GM12864 (cell line): ENCODE results near the gene MAP4K5.
"Not testable (repeated sequence)": the region's sequence is repeated elsewhere in the genome, so short reads cannot be mapped to it uniquely, and the experiment has no call there.

ENCODE experiments used
- DNase-seq: peaks from one replicate; pipeline ENCODE4 v3.0.0-alpha.2; 2011; ENCODE audit warnings: low read depth
- H3K4me3 ChIP-seq: 2 replicates; pipeline ENCODE4 v1.5.1; 2011; ENCODE audit warnings: mild to moderate bottlenecking, low read depth, low read length, control low read depth
- TF ChIP-seq, protein P1 (sequence below): IDR thresholded peaks from 2 replicates; pipeline ENCODE4 v1.5.1; 2011; ENCODE audit warnings: low read depth, mild to moderate bottlenecking, moderate library complexity, low read length, control low read depth, inconsistent platforms; ENCODE audit errors: missing control alignments

The MAP4K5 gene

DNA sequence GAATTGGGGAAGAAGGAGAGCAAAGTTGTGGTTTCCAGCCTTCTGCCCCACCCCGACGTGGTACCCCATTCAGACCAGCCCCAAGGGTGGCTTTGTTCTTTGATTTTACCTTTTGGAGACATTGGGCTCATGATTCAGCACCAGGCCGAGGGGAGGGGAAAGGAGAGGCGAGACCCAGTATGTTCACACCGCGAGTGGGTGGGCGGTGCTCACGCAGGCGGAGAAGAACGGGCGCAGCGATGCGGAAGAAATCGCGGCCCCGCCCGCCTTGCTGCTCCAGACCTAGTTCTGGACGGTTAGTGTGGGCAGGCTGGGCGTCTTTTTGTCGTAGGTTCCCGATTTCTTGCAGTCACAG lies 28.5 kb upstream of the MAP4K5 start:
- TF ChIP-seq, protein P1, sequence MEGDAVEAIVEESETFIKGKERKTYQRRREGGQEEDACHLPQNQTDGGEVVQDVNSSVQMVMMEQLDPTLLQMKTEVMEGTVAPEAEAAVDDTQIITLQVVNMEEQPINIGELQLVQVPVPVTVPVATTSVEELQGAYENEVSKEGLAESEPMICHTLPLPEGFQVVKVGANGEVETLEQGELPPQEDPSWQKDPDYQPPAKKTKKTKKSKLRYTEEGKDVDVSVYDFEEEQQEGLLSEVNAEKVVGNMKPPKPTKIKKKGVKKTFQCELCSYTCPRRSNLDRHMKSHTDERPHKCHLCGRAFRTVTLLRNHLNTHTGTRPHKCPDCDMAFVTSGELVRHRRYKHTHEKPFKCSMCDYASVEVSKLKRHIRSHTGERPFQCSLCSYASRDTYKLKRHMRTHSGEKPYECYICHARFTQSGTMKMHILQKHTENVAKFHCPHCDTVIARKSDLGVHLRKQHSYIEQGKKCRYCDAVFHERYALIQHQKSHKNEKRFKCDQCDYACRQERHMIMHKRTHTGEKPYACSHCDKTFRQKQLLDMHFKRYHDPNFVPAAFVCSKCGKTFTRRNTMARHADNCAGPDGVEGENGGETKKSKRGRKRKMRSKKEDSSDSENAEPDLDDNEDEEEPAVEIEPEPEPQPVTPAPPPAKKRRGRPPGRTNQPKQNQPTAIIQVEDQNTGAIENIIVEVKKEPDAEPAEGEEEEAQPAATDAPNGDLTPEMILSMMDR, result no peak
- no peak for DNase-seq
- H3K4me3 ChIP-seq, result peak overlapping the region; percentile 24

DNA sequence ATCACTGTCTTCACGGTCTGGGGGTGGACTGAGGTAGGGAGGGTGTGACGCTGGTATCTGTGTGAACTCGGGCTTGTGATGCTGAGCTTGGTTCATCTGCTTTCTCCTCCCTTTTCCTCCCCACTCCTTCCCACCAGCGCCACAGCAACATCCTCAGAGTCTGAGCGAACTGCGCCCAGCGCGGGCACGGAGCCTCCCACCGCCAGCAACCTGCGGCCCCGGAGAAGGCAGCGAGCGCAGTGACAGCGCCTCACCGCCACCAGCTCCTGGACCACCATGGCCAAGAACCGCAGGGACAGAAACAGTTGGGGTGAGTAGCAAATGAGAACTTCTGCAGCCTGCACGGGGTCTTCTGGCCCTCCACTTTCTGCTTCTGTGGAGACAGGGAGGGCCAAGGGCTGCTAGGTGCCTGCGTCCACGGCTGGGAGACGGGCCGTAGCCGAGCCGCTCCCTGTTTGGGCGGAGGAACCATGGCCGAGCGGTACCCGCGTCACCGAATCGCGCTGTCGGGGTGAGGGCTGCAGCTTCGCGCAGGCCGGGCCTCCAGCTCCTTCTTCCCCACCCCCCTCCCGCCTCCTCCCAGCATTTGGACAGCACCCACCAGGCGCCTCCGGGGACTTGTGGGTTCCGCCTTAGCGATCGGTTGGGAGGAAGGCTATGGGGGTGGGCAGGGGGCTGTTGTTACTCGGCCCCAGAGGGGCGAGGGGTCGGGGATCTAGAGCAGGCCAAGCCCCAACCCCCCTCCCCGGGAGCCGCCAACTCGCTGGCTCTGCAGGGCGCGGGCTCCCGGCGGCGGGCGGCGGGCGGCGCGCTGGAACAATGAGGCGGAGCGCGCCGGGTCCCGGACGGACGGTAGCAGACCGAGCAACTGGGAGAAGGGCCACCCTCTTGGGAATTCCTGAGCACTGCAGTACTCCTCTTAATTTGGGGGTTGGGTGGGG lies 27.9 kb upstream of the MAP4K5 start, which contains the start of gene ATL1:
Gene ATL1 (plus strand): TSS at position 156 of the 941 bp plus-strand sequence. CDS start 121 bp downstream, at position 277.
- peak within 1 kb of the TSS; percentile 24 for H3K4me3 ChIP-seq
- TF ChIP-seq, protein P1, result no peak
- DNase-seq, result no peak

DNA sequence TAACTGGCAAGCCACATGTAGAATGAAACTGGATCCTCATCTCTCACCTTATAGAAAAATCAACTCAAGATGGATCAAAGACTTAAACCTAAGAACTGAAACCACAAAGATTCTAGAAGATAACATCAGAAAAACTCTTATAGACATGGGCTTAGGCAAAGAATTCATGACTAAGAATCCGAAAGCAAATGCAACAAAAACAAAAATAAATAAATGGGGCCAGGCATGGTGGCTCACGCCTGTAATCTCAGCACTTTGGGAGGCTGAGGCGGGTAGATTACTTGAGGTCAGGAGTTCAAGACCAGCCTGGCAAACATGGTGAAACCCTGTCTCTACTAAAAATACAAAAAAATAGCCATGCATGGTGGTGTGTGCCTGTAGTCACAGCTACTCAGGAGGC lies 20.4 kb upstream of the MAP4K5 start:
- not testable (repeated sequence) for DNase-seq, H3K4me3 ChIP-seq

DNA sequence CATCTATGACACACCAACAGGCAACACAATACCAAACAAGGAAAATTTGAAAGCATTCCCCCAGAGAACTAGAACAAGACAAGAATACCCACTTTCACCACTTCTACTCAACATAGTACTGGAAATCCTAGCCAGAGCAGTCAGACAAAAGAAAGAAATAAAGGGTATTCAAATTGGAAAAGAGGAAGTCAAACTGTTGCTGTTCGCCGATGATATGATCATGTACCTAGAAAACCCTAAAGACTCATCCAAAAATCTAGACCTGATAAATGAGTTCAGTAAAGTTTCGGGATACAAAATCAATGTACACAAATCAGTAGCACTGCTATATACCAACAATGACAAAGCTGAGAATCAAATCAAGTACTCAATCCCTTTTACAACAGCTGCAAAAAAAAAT lies 19.5 kb upstream of the MAP4K5 start:
- no peak overlapping the region for H3K4me3 ChIP-seq
- TF ChIP-seq, protein P1, result no peak
- DNase-seq, result no peak

DNA sequence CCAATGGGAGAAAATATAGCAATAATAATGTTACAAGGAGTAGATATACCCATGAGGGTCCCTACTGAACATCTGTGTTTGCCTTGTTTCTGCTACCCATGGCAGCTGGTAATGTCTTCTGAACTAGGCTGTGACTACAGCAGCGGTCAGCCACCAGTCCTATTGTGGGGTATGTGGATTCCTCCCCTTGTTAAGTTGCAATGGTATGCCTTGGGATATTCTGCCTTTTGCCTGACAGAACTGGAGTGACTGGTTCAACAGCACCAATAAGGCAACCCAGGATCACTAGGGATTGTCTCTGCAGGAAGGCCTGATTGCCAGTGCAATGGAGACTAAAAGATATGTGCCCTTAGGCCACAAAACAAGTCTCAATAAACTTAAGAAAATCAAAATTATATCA lies 17.9 kb upstream of the MAP4K5 start:
- TF ChIP-seq, protein P1, result no peak
- no peak overlapping the region for H3K4me3 ChIP-seq
- DNase-seq, result no peak

DNA sequence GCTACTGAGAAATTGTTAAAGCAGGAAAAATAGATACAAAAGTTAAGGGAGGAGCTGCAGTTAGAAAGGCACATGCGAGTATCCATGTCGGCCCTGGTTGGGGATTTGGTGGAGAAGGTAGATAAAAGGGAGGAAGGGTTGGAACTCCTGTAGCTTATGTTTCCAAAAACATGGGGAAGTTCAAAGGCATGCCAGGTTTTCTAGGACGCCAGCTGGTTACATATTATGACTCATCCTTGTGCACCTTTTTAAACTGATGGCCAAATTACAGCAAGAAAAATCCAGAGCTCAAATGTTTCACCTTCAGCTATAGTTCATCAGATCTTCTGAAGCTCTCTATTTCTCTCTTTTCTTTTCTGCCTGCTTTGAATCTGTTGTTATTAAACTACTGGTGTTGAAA lies 13.2 kb upstream of the MAP4K5 start:
- H3K4me3 ChIP-seq, result no peak overlapping the region
- TF ChIP-seq, protein P1, result no peak
- no peak for DNase-seq

DNA sequence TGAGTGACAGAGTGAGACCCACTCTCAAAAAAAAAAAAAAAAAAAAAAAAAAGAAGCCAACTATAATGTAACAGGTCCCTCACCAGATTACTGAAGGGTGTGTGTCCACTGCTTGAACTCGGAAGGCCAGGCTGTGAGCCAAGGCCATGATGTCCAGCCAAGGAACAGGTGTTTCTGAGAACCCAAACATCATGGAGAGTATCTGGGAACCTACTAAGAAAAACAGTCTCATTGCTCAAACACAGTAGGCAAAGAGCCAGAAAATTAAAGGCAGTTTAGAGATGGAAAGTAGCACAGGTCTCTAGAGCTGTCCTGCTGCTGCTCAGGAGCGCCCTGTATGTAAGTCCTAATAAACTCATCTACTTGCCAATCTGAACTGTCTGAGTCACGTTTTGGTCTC lies 12.5 kb upstream of the MAP4K5 start:
- H3K4me3 ChIP-seq, result no peak overlapping the region
- TF ChIP-seq, protein P1, result no peak
- no peak for DNase-seq
